Measurements from ENCODE around the gene B3GNT9. TPM values are rescaled to one million over a fixed set of nuclear protein-coding genes. Genes with fewer than 3 reads are reported as not detected.

Gene B3GNT9
- total RNA-seq, 3 donors from 2014 or later (not counting 1 experiment from before 2014, with no cell fraction given) = 0.80 to 1.3 (median 1.0) TPM

GRCh38 chr16:67142342-67142741 is 8.5 kb downstream of the B3GNT9 start:
- H3K36me3 Mint-ChIP-seq = peaks cover 15% of the 10 kb centered on the region

GRCh38 chr16:67141391-67141790 is 9.4 kb downstream of the B3GNT9 start:
- Histone ChIP-seq H3K9me3 (ENCODE audit: control insufficient read depth, insufficient read depth, low read length) (no peaks in the 10 kb centered on the region), H3K36me3 (ENCODE audit: control insufficient read depth, insufficient read depth, low read length) (peaks cover 73% of the 10 kb centered on the region), H3K4me3 (ENCODE audit: low read length) (no peak overlapping the region), H3K27ac (ENCODE audit: low read length) (no peak overlapping the region), H3K4me1 (ENCODE audit: control insufficient read depth, insufficient read depth, low read length) (no peaks in the 10 kb centered on the region), H3K27me3 (ENCODE audit: control insufficient read depth, insufficient read depth, low read length) (no peaks in the 10 kb centered on the region)
- peaks cover 15% of the 10 kb centered on the region for H3K36me3 Mint-ChIP-seq
- intact Hi-C loops (cut with micrococcal nuclease) = no loop called here
- no peak for TF ChIP-seq CTCF (IDR thresholded peaks at IDR 0.05)
- no peaks in the 10 kb centered on the region for H3K27me3 Mint-ChIP-seq (ENCODE audit: low read depth in 2 of 2)
- H3K9me3 Mint-ChIP-seq = no peaks in the 10 kb centered on the region
- no peak for ATAC-seq
- H3K27ac Mint-ChIP-seq = no peak overlapping the region
- DNase-seq = no peak
- no peak overlapping the region for H3K4me3 Mint-ChIP-seq
- 94% methylated on average over 13 of the region's 13 CpGs for WGBS (ENCODE audit: insufficient coverage)
- no peaks in the 10 kb centered on the region for H3K4me1 Mint-ChIP-seq

More at GRCh38 chr16:67142342-67142741, 8.5 kb downstream of the B3GNT9 start:
- H3K9me3 ChIP-seq (ENCODE audit: control insufficient read depth, insufficient read depth, low read length) = no peaks in the 10 kb centered on the region
- Mint-ChIP-seq H3K4me3 (no peak overlapping the region), H3K4me1 (no peaks in the 10 kb centered on the region), H3K27ac (no peak overlapping the region), H3K9me3 (no peaks in the 10 kb centered on the region), H3K27me3 (ENCODE audit: low read depth in 2 of 2) (no peaks in the 10 kb centered on the region)
- no peak overlapping the region for H3K4me3 ChIP-seq (ENCODE audit: low read length)
- H3K27me3 ChIP-seq (ENCODE audit: control insufficient read depth, insufficient read depth, low read length) = no peaks in the 10 kb centered on the region
- H3K4me1 ChIP-seq (ENCODE audit: control insufficient read depth, insufficient read depth, low read length) = no peaks in the 10 kb centered on the region
- DNase-seq (no peak), ATAC-seq (no peak)
- WGBS (ENCODE audit: insufficient coverage) = 97% methylated on average over 9 of the region's 9 CpGs
- intact Hi-C loops (cut with micrococcal nuclease) = no loop called here
- TF ChIP-seq CTCF (IDR thresholded peaks at IDR 0.05) = no peak
- no peak overlapping the region for H3K27ac ChIP-seq (ENCODE audit: low read length)
- peaks cover 76% of the 10 kb centered on the region for H3K36me3 ChIP-seq (ENCODE audit: control insufficient read depth, insufficient read depth, low read length)

- Mint-ChIP-seq H3K9me3 (no peaks in the 10 kb centered on the region), H3K27ac (no peak overlapping the region), H3K4me3 (no peak overlapping the region), H3K27me3 (ENCODE audit: low read depth in 2 of 2) (no peaks in the 10 kb centered on the region), H3K36me3 (peaks cover 22% of the 10 kb centered on the region), H3K4me1 (no peaks in the 10 kb centered on the region)
- no peaks in the 10 kb centered on the region for H3K4me1 ChIP-seq (ENCODE audit: control insufficient read depth, insufficient read depth, low read length)
- intact Hi-C loops (cut with micrococcal nuclease) = no loop called here
- no peaks in the 10 kb centered on the region for H3K27me3 ChIP-seq (ENCODE audit: control insufficient read depth, insufficient read depth, low read length)
- ATAC-seq (no peak), DNase-seq (no peak)
- 65% methylated on average over 3 of the region's 3 CpGs for WGBS (ENCODE audit: insufficient coverage)
- TF ChIP-seq CTCF (IDR thresholded peaks at IDR 0.05) = no peak
- H3K4me3 ChIP-seq (ENCODE audit: low read length) = no peak overlapping the region
- no peak overlapping the region for H3K27ac ChIP-seq (ENCODE audit: low read length)
- peaks cover 69% of the 10 kb centered on the region for H3K36me3 ChIP-seq (ENCODE audit: control insufficient read depth, insufficient read depth, low read length)
- H3K9me3 ChIP-seq (ENCODE audit: control insufficient read depth, insufficient read depth, low read length) = no peaks in the 10 kb centered on the region
Observed at GRCh38 chr16:67137605-67138004, 13.2 kb downstream of the B3GNT9 start.

GRCh38 chr16:67129422-67129821 is 21.4 kb downstream of the B3GNT9 start:
- ATAC-seq = no peak
- no peak for TF ChIP-seq CTCF (IDR thresholded peaks at IDR 0.05)
- no peak overlapping the region for H3K4me3 Mint-ChIP-seq
- no peaks in the 10 kb centered on the region for H3K9me3 Mint-ChIP-seq
- no peak for DNase-seq
- Histone ChIP-seq H3K36me3 (ENCODE audit: control insufficient read depth, insufficient read depth, low read length) (peaks cover 42% of the 10 kb centered on the region), H3K4me1 (ENCODE audit: control insufficient read depth, insufficient read depth, low read length) (no peaks in the 10 kb centered on the region), H3K4me3 (ENCODE audit: low read length) (no peak overlapping the region), H3K27ac (ENCODE audit: low read length) (no peak overlapping the region), H3K9me3 (ENCODE audit: control insufficient read depth, insufficient read depth, low read length) (no peaks in the 10 kb centered on the region), H3K27me3 (ENCODE audit: control insufficient read depth, insufficient read depth, low read length) (no peaks in the 10 kb centered on the region)
- H3K27me3 Mint-ChIP-seq (ENCODE audit: low read depth in 2 of 2) = no peaks in the 10 kb centered on the region
- WGBS (ENCODE audit: insufficient coverage) = 97% methylated on average over 3 of the region's 3 CpGs
- intact Hi-C loops (cut with micrococcal nuclease) = no loop called here
- no peak overlapping the region for H3K27ac Mint-ChIP-seq
- no peaks in the 10 kb centered on the region for H3K36me3 Mint-ChIP-seq
- peaks cover 0 to 4% of the 10 kb centered on the region in 2 donors for H3K4me1 Mint-ChIP-seq
